HUES64 (cell line): Measurements from ENCODE around the gene CTIF.

Experiments
- H3K27ac ChIP-seq: 2 replicates; pipeline ENCODE4 v1.7.0; 2013; ENCODE audit warnings: low read depth, low read length, inconsistent platforms
- H3K27me3 ChIP-seq: 2 replicates; pipeline ENCODE4 v1.6.1; 2013; ENCODE audit warnings: mild to moderate bottlenecking, low read length; ENCODE audit not compliant: insufficient read depth
- H3K36me3 ChIP-seq: 2 replicates; pipeline ENCODE4 v1.6.1; 2013; ENCODE audit warnings: mild to moderate bottlenecking, low read length; ENCODE audit not compliant: insufficient read depth
- H3K4me1 ChIP-seq: 2 replicates; pipeline ENCODE4 v1.6.1; 2013; ENCODE audit warnings: mild to moderate bottlenecking, low read length, moderate library complexity; ENCODE audit not compliant: insufficient read depth
- H3K4me3 ChIP-seq: 2 replicates; pipeline ENCODE4 v1.5.1; 2013; ENCODE audit warnings: mild to moderate bottlenecking, low read length, moderate library complexity
- H3K9ac ChIP-seq: 2 replicates; pipeline ENCODE4 v1.6.1; 2013; ENCODE audit warnings: mild to moderate bottlenecking, low read depth, low read length
- H3K9me3 ChIP-seq: 2 replicates; pipeline ENCODE4 v1.6.1; 2013; ENCODE audit warnings: low read depth, low read length; ENCODE audit not compliant: insufficient read depth
- WGBS: fragments of 150-250, 120-280 bp; methylation state at CpG from one replicate; pipeline ENCODE4 v1.1.7; 2013; ENCODE audit warnings: missing lambda C conversion rate; 5-methylcytosine and 5-hydroxymethylcytosine counted together

CTIF gene

DNA sequence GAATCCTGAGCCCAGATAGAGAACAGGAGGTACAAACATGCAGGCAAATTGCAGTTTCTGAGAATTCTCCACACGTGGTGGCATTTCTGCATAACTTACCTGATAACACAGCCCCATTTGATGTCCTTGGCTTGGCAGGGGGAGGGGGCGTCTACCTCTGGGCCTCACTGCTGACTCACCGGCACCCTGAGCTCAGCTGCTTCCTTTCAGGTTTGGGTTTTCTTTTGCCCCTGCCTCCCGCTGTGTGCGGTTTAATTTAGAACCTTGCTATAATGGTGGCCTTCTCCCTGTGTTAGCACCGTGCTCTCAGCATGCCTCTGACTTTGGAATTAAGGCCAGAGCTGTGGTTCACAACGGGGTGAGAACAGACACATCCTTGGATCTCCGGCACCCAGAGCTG lies 4.4 kb downstream of the CTIF start:
- Histone ChIP-seq H3K36me3 (no peaks in the 10 kb centered on the region), H3K4me1 (peaks cover 62% of the 10 kb centered on the region), H3K9me3 (no peaks in the 10 kb centered on the region), H3K4me3 (0 out of 2 replicates have a peak overlapping the region, but pooled peaks have one; percentile 10), H3K27ac (peak overlapping the region; percentile 66), H3K9ac (peak overlapping the region; percentile 2; the same call in 1 of the 2 replicates), H3K27me3 (peaks cover 31% of the 10 kb centered on the region)
- 14% methylated on average over 8 of the region's 8 CpGs for WGBS

DNA sequence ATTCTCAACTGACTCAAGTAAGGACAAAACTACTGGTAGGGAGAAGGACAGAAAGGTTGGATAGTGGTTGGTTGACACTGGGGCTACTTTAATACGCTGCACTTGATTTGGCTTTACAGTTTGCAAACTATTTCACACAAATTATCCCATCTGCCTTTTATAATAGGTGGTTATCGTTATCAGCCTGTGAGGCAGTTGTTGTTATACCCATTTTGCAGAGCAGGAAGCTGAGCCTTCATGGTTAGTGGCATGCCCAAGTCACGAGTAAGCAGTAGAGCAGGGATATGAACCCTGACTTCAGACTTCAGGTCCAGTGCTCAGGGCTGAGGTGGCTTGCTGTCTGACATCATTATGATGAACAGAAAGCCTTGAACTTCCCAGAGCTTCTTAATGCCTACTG lies 5.3 kb downstream of the CTIF start:
- Histone ChIP-seq H3K27me3 (peaks cover 31% of the 10 kb centered on the region), H3K27ac (no peak overlapping the region), H3K9ac (no peak overlapping the region), H3K36me3 (no peaks in the 10 kb centered on the region), H3K4me1 (peaks cover 65% of the 10 kb centered on the region), H3K4me3 (no peak overlapping the region), H3K9me3 (no peaks in the 10 kb centered on the region)
- 97% methylated on average over 2 of the region's 3 CpGs for WGBS

DNA sequence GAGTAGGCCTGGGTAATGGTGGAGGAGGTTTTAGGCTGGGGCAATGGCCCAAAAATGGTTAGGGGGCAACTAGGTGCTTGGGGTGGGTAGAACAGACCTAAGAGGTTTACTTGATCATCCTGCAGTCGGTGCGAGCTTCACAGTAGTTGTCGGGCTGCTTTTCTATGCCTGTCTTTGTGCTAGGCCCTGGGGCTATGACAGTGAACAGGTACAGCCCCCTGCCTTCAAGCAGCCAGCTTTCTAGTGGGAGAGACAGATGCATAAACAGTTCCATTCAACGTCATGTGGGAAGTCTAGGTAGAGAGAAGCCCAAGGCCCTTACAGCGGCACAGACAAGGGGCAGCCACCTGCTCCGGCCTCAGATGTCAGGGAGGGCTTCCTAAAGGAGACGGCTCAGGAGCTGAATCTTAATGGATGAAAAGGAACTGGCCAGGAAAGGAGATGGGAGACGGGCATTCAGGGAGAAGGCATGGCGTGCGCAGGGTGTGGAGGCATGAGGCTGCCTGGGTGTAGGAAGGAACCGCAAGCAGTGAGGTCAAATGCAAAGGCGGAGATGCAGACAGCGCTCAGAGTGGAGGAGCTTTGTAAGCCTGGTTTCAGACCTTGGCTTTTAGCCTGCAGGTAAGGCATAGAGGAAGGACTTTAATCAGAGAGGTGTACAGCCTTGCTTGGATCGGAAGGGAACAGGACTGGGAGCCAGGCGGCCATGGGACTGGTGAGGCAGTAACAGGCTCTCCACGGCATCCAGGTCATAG lies 6.0 kb downstream of the CTIF start:
- peaks cover 65% of the 10 kb centered on the region for H3K4me1 ChIP-seq
- H3K27ac ChIP-seq: no peak overlapping the region; the same call in 1 of the 2 replicates
- 90% methylated on average over 16 of the region's 16 CpGs for WGBS
- no peaks in the 10 kb centered on the region for H3K36me3 ChIP-seq
- no peak overlapping the region for H3K4me3 ChIP-seq
- H3K9me3 ChIP-seq: no peaks in the 10 kb centered on the region
- H3K9ac ChIP-seq: no peak overlapping the region
- H3K27me3 ChIP-seq: peaks cover 28% of the 10 kb centered on the region

DNA sequence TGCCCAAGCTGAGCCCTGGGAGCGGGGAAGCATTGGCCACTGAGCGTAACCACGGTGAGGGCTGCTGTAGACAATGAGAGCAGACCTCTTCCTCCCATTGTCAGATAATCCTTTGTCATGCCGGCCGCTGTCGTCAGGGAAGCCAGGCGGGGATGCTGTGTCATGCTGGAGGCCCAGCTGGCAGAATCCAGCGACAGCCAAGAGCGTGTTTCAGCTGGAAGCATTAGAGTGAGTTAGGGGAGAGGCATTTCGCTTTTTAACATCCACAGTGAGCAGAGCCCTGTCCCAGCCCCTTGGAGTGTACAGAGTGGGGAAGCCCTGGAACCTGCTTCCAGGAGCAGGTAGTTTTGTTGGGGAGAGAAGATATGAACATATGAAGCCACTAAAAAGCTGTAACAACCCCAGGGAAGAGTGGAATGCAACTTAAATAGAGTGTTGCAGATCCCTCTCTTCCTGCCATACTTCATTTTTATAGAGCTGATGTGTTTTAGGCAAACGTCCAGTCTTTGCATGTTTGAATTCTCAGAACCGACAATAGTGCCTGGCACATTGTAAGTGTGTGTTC lies 7.0 kb downstream of the CTIF start:
- H3K27ac ChIP-seq: peak overlapping the region; percentile 56
- peak overlapping the region; percentile 31; the same call in 1 of the 2 replicates for H3K9ac ChIP-seq
- no peaks in the 10 kb centered on the region for H3K36me3 ChIP-seq
- H3K9me3 ChIP-seq: no peaks in the 10 kb centered on the region
- peaks cover 20% of the 10 kb centered on the region for H3K27me3 ChIP-seq
- H3K4me3 ChIP-seq: no peak overlapping the region
- peaks cover 65% of the 10 kb centered on the region for H3K4me1 ChIP-seq
- 24% methylated on average over 12 of the region's 12 CpGs for WGBS

DNA sequence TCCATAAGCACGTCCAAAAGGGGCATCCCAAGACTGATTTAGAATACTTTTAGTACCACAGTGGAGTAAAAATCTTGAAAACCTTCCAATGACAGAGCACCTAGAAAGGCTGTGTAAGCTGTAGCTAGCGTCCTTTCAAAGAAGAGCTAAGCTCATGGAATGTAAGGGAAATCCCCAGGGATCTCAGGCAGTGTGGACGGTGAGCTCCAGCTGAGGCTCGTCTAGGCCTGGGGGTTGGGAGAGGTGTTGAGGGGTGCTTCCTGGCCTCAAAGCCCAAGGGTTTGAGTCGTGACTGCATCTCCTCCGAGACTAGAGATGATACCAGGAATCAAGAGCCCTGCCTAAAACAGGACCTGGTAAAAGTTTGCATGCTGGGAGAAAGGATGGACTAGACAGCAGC lies 7.6 kb downstream of the CTIF start:
- WGBS: 44% methylated on average over 6 of the region's 6 CpGs
- H3K36me3 ChIP-seq: no peaks in the 10 kb centered on the region
- H3K9me3 ChIP-seq: no peaks in the 10 kb centered on the region
- peak overlapping the region; percentile 56; the same call in 1 of the 2 replicates for H3K27ac ChIP-seq
- peaks cover 15% of the 10 kb centered on the region for H3K27me3 ChIP-seq
- H3K4me3 ChIP-seq: no peak overlapping the region
- peak overlapping the region; percentile 31; the same call in 1 of the 2 replicates for H3K9ac ChIP-seq
- peaks cover 64% of the 10 kb centered on the region for H3K4me1 ChIP-seq

DNA sequence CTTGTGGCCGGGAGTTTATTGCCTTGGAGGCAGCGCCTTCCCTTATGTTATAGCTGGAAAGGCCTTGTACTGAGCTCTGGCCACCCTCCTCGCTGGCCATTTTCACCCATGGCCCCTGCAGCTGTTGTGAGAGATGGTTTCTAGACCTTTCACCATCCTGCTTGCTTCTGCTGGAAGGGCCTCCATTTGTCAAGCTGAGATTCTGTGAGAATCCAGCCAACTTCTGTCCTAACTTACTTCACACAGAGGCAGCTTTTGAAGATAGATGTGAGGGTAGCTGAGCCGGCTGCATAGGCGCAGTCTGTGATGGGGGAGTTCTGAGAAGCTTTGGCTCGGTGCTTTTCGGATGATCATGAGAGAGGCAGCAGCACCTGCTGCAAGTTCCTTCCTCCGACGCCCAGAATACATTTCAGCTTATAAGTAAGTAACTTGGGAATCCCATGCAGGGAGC lies 8.7 kb downstream of the CTIF start:
- Histone ChIP-seq H3K27me3 (peaks cover 5% of the 10 kb centered on the region; the same call in 1 of the 2 replicates), H3K9ac (no peak overlapping the region), H3K36me3 (no peaks in the 10 kb centered on the region), H3K9me3 (no peaks in the 10 kb centered on the region), H3K27ac (peak overlapping the region; percentile 59), H3K4me3 (no peak overlapping the region), H3K4me1 (peaks cover 53% of the 10 kb centered on the region)
- WGBS: 76% methylated on average over 9 of the region's 9 CpGs

DNA sequence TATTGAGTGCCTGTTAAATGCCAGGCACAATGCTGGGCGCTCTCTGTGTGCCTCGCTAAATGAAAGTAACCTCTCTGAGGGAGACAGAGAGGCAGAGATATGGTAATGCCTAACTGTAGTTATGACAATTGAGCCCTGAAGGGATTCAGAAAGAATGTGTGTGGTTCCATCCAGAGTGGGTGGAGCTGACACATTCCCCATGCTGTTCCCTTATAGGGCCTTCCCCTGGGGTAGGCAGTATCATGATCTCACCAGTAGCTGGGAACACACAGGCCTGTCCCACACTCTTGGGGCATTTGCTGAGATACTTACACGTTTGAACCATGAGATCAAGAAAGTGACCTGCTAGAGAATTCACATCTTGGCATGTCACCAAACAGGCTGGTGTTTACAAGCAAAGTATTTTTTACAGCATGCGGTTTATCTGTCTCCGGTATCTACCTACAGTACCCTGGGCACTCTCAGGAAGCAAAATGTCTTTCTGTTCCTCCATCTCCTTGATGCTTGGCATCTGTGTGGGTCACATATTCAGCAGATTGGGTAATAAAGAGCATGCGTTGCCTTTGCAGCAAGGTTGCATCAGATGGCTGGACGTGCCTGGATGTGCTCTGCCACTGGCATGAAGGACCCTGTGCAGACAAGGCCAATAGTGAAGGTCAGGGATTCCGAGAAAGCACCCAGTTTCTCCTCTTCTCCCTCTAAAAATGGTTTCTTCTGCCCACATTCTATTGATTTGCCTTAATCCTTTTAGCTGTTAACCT lies 9.4 kb downstream of the CTIF start:
- WGBS: 64% methylated on average over 8 of the region's 8 CpGs
- Histone ChIP-seq H3K36me3 (no peaks in the 10 kb centered on the region), H3K4me1 (peaks cover 47% of the 10 kb centered on the region), H3K4me3 (no peak overlapping the region), H3K27ac (peak overlapping the region; percentile 59), H3K9me3 (no peaks in the 10 kb centered on the region), H3K27me3 (peaks cover 2% of the 10 kb centered on the region; the same call in 1 of the 2 replicates), H3K9ac (no peak overlapping the region)

DNA sequence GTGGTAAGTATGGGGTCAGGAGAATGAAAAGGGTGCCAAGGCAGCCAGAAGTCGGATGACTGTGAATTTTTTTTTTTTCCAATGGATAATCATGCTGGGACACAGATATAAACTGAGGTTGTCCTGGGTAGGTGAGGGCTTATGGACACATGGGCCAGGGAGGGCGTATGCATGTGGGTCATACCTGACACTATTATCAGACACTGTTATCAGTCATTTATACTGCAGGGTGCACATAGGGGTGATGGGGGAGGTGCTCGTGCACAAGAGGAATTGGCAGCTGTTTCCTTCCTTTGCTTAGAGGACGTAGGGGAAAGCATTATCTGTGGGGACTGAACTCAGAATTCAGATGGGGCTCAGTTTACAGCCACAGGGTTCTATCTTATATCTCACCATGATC lies 10.1 kb downstream of the CTIF start:
- Histone ChIP-seq H3K4me1 (peaks cover 39% of the 10 kb centered on the region), H3K27me3 (peaks cover 2% of the 10 kb centered on the region; the same call in 1 of the 2 replicates), H3K27ac (no peak overlapping the region), H3K4me3 (no peak overlapping the region), H3K36me3 (no peaks in the 10 kb centered on the region), H3K9me3 (no peaks in the 10 kb centered on the region), H3K9ac (no peak overlapping the region)
- 91% methylated on average over 3 of the region's 4 CpGs for WGBS

DNA sequence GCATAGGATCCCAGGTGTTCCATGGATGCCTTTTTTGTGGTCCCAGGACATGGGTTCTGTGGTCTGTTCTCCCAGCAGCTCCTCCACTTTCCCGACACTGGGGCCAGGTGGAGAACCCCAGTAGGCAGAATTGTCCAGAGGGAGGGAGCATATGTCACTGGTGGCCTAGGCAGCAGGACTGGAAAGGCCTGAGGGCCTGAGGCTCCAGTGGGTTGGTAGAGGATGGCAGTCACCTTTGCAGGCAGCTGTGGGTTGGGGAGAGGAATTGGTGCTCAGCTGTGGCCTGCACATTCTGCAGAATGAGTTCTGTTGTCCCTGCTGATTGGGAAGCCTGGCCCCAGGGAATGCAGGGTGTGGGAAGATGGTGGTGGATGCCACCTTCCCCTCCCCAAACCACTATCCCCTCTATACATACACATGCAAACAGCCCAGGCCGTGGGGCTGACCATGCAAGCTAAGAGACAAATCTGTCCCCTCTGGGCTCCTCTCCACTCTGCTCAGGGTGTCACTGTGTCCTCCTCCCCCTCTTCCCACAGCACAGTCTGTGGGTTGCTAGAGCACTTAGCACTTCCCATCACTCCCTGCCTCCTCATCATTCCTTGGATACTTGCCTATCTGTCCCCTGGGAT lies 11.4 kb downstream of the CTIF start:
- H3K4me3 ChIP-seq: no peak overlapping the region
- peaks cover 33% of the 10 kb centered on the region for H3K4me1 ChIP-seq
- 96% methylated on average over 2 of the region's 2 CpGs for WGBS
- H3K36me3 ChIP-seq: no peaks in the 10 kb centered on the region
- H3K27ac ChIP-seq: no peak overlapping the region
- H3K9ac ChIP-seq: no peak overlapping the region
- H3K27me3 ChIP-seq: no peaks in the 10 kb centered on the region
- no peaks in the 10 kb centered on the region for H3K9me3 ChIP-seq

DNA sequence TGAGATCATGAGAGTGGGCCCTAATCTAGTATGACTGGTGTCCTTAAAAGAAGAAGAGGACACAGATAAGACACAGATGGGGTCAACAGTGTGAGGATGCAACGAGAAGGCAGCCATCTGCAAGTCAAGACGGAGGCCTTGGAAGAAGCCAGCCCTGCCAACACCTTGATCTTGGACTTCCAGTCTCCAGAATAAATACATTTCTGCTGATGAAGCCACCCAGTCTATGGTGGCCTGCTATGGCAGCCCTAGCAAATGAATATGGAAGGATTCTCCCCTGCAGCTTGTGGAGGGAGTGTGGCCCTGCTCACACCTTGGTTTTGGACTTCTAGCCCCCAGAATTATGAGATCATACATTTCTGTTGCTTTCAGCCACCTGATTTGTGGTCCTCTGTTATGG lies 12.3 kb downstream of the CTIF start:
- H3K27me3 ChIP-seq: no peaks in the 10 kb centered on the region
- no peaks in the 10 kb centered on the region for H3K36me3 ChIP-seq
- peaks cover 24% of the 10 kb centered on the region; the same call in 1 of the 2 replicates for H3K4me1 ChIP-seq
- no peak overlapping the region for H3K27ac ChIP-seq
- WGBS: 94% methylated on average over 2 of the region's 2 CpGs
- no peaks in the 10 kb centered on the region for H3K9me3 ChIP-seq
- H3K9ac ChIP-seq: no peak overlapping the region
- H3K4me3 ChIP-seq: no peak overlapping the region
